HG02943 (cell line): ENCODE data around the gene FDXACB1.

Experiments used
- ATAC-seq: cut with Tn5 transposase; IDR thresholded peaks from one replicate; pipeline ENCODE4 v1.9.1; 2021; ENCODE audit warnings: mild to moderate bottlenecking, low read depth, moderate library complexity; ENCODE audit not compliant: unreplicated experiment

The FDXACB1 gene

GRCh38 chr11:111878849-111879636 lies at the start of gene FDXACB1, which contains the start of gene CFAP68:
FDXACB1 (minus strand) TSS chr11:111879165; CDS start chr11:111879132, 33 bp downstream.
CFAP68 (plus strand) TSS chr11:111879541; CDS start chr11:111879561, 20 bp downstream.
- ATAC-seq, result peak; percentile 95

- ATAC-seq, result peak; percentile 92
Measured at GRCh38 chr11:111926505-111927391, 47.8 kb upstream of the FDXACB1 start.

GRCh38 chr11:111925953-111926352 lies 47.0 kb upstream of the FDXACB1 start:
- ATAC-seq, result no peak

GRCh38 chr11:111923951-111924350 lies 45.0 kb upstream of the FDXACB1 start:
- ATAC-seq, result no peak

GRCh38 chr11:111923351-111923788 lies 44.4 kb upstream of the FDXACB1 start:
- no peak for ATAC-seq

- no peak for ATAC-seq
Measured at GRCh38 chr11:111922803-111923202, 43.8 kb upstream of the FDXACB1 start.

GRCh38 chr11:111921541-111922230 lies 42.7 kb upstream of the FDXACB1 start:
- ATAC-seq, result no peak

GRCh38 chr11:111920908-111921307 lies 41.9 kb upstream of the FDXACB1 start:
- ATAC-seq, result no peak

GRCh38 chr11:111918390-111919256 lies 39.7 kb upstream of the FDXACB1 start, which contains the start of gene C11orf52:
C11orf52 (plus strand) TSS chr11:111918913; CDS start chr11:111918973, 60 bp downstream.
- no peak for ATAC-seq

GRCh38 chr11:111917788-111918187 lies 38.8 kb upstream of the FDXACB1 start:
- no peak for ATAC-seq

GRCh38 chr11:111917312-111917711 lies 38.3 kb upstream of the FDXACB1 start:
- ATAC-seq, result no peak

- no peak for ATAC-seq
Measured at GRCh38 chr11:111916768-111917167, 37.8 kb upstream of the FDXACB1 start.

- ATAC-seq, result no peak
Measured at GRCh38 chr11:111913997-111914396, 35.0 kb upstream of the FDXACB1 start.

- ATAC-seq, result no peak
Measured at GRCh38 chr11:111913031-111913861, 34.3 kb upstream of the FDXACB1 start.

GRCh38 chr11:111912535-111912934 lies 33.6 kb upstream of the FDXACB1 start, which contains the start of gene HSPB2:
HSPB2 (plus strand) TSS chr11:111912734; CDS start chr11:111912830, 96 bp downstream.
- ATAC-seq, result no peak

- no peak for ATAC-seq
Measured at GRCh38 chr11:111911563-111912401, 32.8 kb upstream of the FDXACB1 start, which contains the start of gene CRYAB. CRYAB (minus strand) TSS chr11:111911770; CDS start chr11:111911724, 46 bp downstream.

- ATAC-seq, result no peak
Measured at GRCh38 chr11:111910676-111911562, 32.0 kb upstream of the FDXACB1 start.
